ENCODE measurements around the gene IDUA.

The IDUA gene

GRCh38 chr4:956531-957230 is 30.2 kb upstream of the IDUA start:
- DNase-seq (ENCODE audit: low read depth) = no peak
- H3K4me3 ChIP-seq (ENCODE audit: low read depth, low read length) = no peak overlapping the region
- TF ChIP-seq CTCF (conservative IDR thresholded peaks at IDR 0.05; ENCODE audit: low read depth, low read length) = no peak

GRCh38 chr4:957231-957580 is 29.6 kb upstream of the IDUA start:
- no peak for DNase-seq (ENCODE audit: low read depth)
- H3K4me3 ChIP-seq (ENCODE audit: low read depth, low read length) = no peak overlapping the region
- TF ChIP-seq CTCF (conservative IDR thresholded peaks at IDR 0.05; ENCODE audit: low read depth, low read length) = no peak

- no peak for TF ChIP-seq CTCF (conservative IDR thresholded peaks at IDR 0.05; ENCODE audit: low read depth, low read length)
- no peak overlapping the region for H3K4me3 ChIP-seq (ENCODE audit: low read depth, low read length)
Measured at GRCh38 chr4:957581-958313, 29.1 kb upstream of the IDUA start.

GRCh38 chr4:958314-958665 is 28.6 kb upstream of the IDUA start:
- no peak for DNase-seq (ENCODE audit: low read depth)
- no peak for TF ChIP-seq CTCF (conservative IDR thresholded peaks at IDR 0.05; ENCODE audit: low read depth, low read length)
- no peak overlapping the region for H3K4me3 ChIP-seq (ENCODE audit: low read depth, low read length)

More at GRCh38 chr4:957581-958313, 29.1 kb upstream of the IDUA start:
- no peak for DNase-seq (ENCODE audit: low read depth)

GRCh38 chr4:958696-959337 is 28.0 kb upstream of the IDUA start:
- no peak for TF ChIP-seq CTCF (conservative IDR thresholded peaks at IDR 0.05; ENCODE audit: low read depth, low read length)
- no peak overlapping the region for H3K4me3 ChIP-seq (ENCODE audit: low read depth, low read length)
- no peak for DNase-seq (ENCODE audit: low read depth)

GRCh38 chr4:959338-960139 is 27.3 kb upstream of the IDUA start:
- no peak for DNase-seq (ENCODE audit: low read depth)
- no peak overlapping the region for H3K4me3 ChIP-seq (ENCODE audit: low read depth, low read length)
- no peak for TF ChIP-seq CTCF (conservative IDR thresholded peaks at IDR 0.05; ENCODE audit: low read depth, low read length)

Measured in choroid plexus epithelial cell (primary cell).